ENCODE data around the gene AKAP6.

AKAP6 gene

DNA sequence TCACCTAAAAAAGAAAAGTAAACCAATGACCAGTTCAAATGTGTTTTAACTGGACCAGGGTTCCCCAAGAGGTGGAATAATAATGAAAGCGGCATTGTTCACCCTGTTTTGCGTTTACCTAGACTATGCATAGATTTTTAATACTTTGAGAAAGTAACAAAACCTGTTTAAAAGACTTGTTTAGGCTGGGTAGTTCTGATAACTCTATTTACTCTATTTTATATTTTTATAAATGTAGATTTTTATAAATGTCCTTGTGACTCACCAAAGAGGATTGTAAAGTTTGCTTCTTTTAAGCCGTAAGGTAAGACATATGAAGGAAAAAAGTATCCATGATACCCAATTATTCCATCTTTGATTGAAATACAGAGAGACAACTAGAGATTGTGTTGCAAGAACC is 321.6 kb downstream of the AKAP6 start:
- TF ChIP-seq, protein P1, sequence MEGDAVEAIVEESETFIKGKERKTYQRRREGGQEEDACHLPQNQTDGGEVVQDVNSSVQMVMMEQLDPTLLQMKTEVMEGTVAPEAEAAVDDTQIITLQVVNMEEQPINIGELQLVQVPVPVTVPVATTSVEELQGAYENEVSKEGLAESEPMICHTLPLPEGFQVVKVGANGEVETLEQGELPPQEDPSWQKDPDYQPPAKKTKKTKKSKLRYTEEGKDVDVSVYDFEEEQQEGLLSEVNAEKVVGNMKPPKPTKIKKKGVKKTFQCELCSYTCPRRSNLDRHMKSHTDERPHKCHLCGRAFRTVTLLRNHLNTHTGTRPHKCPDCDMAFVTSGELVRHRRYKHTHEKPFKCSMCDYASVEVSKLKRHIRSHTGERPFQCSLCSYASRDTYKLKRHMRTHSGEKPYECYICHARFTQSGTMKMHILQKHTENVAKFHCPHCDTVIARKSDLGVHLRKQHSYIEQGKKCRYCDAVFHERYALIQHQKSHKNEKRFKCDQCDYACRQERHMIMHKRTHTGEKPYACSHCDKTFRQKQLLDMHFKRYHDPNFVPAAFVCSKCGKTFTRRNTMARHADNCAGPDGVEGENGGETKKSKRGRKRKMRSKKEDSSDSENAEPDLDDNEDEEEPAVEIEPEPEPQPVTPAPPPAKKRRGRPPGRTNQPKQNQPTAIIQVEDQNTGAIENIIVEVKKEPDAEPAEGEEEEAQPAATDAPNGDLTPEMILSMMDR (conservative IDR thresholded peaks at IDR 0.05; ENCODE audit: low read length) = no peak
- no peak for DNase-seq (ENCODE audit: low read depth)
- no peak overlapping the region for H3K4me3 ChIP-seq (ENCODE audit: low read length)

DNA sequence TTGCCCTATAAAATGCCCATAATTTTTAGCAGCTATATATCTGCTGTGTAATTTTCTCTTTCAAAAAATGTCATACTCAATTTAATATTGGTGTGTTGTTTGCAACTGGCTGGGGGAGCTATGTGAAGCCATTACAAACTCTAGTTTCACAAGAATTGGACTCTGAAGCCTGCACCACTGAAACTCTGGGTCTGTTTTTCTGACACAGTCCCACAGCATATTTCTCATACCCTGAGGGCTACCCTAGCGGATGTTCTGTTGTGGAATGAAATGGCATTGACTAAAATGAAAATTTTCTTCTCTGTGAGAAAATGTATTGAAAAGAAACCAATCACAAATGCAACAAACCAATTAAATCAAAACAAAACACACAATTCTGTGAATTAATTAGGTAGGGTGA is 325.0 kb downstream of the AKAP6 start:
- no peak overlapping the region for H3K4me3 ChIP-seq (ENCODE audit: low read length)
- peak; percentile 13 for DNase-seq (ENCODE audit: low read depth)
- TF ChIP-seq, protein P1 (conservative IDR thresholded peaks at IDR 0.05; ENCODE audit: low read length) = no peak

DNA sequence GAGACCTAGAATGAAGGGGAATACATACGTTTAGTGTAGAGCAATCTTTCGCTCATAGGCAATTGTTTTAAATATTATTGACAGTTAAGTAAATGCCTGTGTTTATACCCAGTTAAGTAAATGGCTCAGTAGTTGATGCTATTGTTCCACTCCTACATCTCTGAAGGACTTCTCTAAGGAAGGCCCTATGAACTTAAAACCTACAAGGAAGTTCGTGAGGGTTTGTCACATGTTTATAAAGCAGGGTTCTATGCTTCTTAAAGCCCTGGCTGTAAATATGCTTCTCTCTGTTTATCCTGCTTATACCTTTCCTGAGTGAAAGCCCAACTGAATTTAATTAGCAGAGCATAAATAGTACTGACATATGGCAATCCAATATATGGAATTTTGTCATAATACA is 327.5 kb downstream of the AKAP6 start:
- no peak for DNase-seq (ENCODE audit: low read depth)
- H3K4me3 ChIP-seq (ENCODE audit: low read length) = no peak overlapping the region
- TF ChIP-seq, protein P1 (conservative IDR thresholded peaks at IDR 0.05; ENCODE audit: low read length) = no peak

DNA sequence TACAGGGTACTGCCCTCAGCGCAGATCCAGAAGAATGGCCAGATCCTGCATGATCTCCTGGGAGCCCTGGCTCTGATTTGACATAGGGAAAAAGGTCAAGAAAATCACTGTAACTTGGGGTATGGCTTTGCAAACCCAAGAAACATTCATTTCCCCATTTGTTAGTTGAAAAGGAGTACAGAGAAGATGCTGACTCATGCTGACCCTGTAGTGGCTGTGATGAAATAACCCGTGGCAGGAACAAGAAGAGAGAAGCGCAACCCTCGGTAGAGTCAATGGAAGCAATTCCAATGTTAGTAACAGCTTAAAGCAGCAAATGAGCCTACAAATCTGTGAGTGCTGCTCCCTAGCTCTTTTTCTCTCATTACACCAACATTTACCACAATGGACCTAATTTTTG is 328.0 kb downstream of the AKAP6 start:
- peak; percentile 68 for DNase-seq (ENCODE audit: low read depth)
- TF ChIP-seq, protein P1 (conservative IDR thresholded peaks at IDR 0.05; ENCODE audit: low read length) = no peak
- no peak overlapping the region for H3K4me3 ChIP-seq (ENCODE audit: low read length)

DNA sequence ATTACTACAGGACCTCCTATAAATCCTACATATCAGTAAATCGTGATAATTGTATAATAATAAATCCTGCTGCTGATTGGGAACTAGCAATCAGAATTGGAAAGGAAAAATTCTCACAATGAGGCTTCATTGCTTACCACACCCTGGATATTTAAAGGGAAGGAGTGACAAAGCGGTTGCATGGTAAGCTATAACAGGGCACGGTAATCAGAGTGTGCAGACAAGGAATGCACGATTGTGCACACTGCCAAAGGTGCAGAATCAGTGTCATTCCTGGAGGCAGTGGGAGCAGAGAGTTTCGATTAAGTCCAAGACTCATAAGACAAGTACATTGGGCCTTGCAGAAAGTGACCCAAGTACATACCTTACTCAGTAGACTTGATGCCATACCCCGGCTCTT is 332.1 kb downstream of the AKAP6 start:
- H3K4me3 ChIP-seq (ENCODE audit: low read length) = no peak overlapping the region
- DNase-seq (ENCODE audit: low read depth) = no peak
- TF ChIP-seq, protein P1 (conservative IDR thresholded peaks at IDR 0.05; ENCODE audit: low read length) = no peak

DNA sequence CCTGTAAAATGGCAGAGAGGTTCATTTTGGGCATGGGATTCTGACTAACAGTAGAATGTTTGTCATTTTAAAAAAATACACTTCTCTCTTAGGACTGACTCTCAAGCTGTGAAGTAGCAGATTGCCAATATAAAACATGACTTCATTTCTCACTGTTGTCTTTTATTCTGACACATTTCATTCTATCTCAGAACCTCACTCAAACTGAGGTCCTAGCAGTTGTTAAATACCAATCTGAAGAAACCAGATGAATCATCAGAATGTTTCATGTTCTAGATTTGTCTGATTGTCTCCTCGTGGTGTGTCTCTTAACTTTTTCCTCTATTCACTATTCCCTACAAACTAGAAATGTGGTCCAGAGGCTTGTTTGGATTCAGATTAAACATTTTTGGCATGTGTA is 333.1 kb downstream of the AKAP6 start:
- no peak overlapping the region for H3K4me3 ChIP-seq (ENCODE audit: low read length)
- DNase-seq (ENCODE audit: low read depth) = peak; percentile 26
- TF ChIP-seq, protein P1 (conservative IDR thresholded peaks at IDR 0.05; ENCODE audit: low read length) = no peak

DNA sequence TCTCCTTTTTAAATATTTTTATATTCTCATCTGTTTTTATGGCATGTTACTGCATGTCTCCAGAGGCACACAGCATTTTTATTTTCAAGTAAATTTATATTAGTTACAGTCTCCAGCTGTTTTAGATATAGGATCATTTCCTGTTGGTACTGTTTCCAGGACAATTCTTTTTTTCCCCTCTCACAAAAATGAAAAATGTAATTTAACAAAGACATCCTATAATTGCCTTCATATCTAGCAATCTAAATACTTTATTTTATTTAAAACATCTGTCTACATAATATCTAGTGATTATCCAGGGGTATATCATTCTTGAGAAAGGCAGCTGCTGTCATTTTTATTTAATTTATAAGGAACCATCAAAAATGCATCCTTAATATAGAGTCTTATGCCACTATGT is 337.2 kb downstream of the AKAP6 start:
- no peak overlapping the region for H3K4me3 ChIP-seq (ENCODE audit: low read length)
- TF ChIP-seq, protein P1 (conservative IDR thresholded peaks at IDR 0.05; ENCODE audit: low read length) = no peak
- DNase-seq (ENCODE audit: low read depth) = peak; percentile 38
